Hematopoietic multipotent progenitor cell treated with erythropoietin and hydrocortisone succinate and interleukin-3 and kit ligand, for 4 days (in vitro differentiated cells): Measurements from ENCODE around the gene CACNA1B.
"Not testable (repeated sequence)": the region's sequence is repeated elsewhere in the genome, so short reads cannot be mapped to it uniquely, and the experiment has no call there.

Experiments used
- DNase-seq: peaks from one replicate; pipeline ENCODE4 v3.0.0-alpha.2; 2015

The CACNA1B gene

GRCh38 chr9:138104251-138105122, 226.9 kb downstream of the CACNA1B start:
- DNase-seq = no peak

- DNase-seq = no peak
Measured at GRCh38 chr9:138105123-138105415, 227.5 kb downstream of the CACNA1B start.

- DNase-seq = no peak
Measured at GRCh38 chr9:138105561-138106505, 228.3 kb downstream of the CACNA1B start.

GRCh38 chr9:138107039-138107438, 229.5 kb downstream of the CACNA1B start:
- DNase-seq = not testable (repeated sequence)

GRCh38 chr9:138111607-138112006, 234.0 kb downstream of the CACNA1B start:
- DNase-seq = no peak

GRCh38 chr9:138112090-138112748, 234.6 kb downstream of the CACNA1B start:
- DNase-seq = no peak

GRCh38 chr9:138112791-138113600, 235.4 kb downstream of the CACNA1B start:
- DNase-seq = no peak

GRCh38 chr9:138113701-138114325, 236.2 kb downstream of the CACNA1B start:
- DNase-seq = not testable (repeated sequence)

GRCh38 chr9:138114501-138115245, 237.1 kb downstream of the CACNA1B start:
- no peak for DNase-seq

- DNase-seq = no peak
Measured at GRCh38 chr9:138115506-138115905, 237.9 kb downstream of the CACNA1B start.

- no peak for DNase-seq
Measured at GRCh38 chr9:138116521-138116920, 238.9 kb downstream of the CACNA1B start.

GRCh38 chr9:138117101-138117750, 239.6 kb downstream of the CACNA1B start:
- no peak for DNase-seq

- DNase-seq = no peak
Measured at GRCh38 chr9:138117836-138118235, 240.3 kb downstream of the CACNA1B start.

GRCh38 chr9:138118601-138119071, 241.1 kb downstream of the CACNA1B start:
- DNase-seq = no peak

GRCh38 chr9:138119202-138120027, 241.8 kb downstream of the CACNA1B start:
- no peak for DNase-seq

- DNase-seq = no peak
Measured at GRCh38 chr9:138120072-138120471, 242.5 kb downstream of the CACNA1B start.

GRCh38 chr9:138120511-138121437, 243.2 kb downstream of the CACNA1B start:
- DNase-seq = no peak

GRCh38 chr9:138121438-138122050, 244.0 kb downstream of the CACNA1B start:
- DNase-seq = no peak
